Sigmoid colon (tissue), 4 donors: Measurements from ENCODE around the gene ZNF467.

ENCODE experiments used
- CTCF ChIP-seq, 4 experiments: fragments of 450-650 bp in 3 of 4; fragments of 200-600 bp in 1 of 4; IDR thresholded peaks; one replicate each; pipeline ENCODE4 v1.5.1; 2016 to 2019; ENCODE audit warnings: antibody characterized with exemption in 4 of 4, mild to moderate bottlenecking in 3 of 4, moderate library complexity in 2 of 4
- EP300 ChIP-seq, 4 donors: sonication (generic); formaldehyde crosslinking; IDR thresholded peaks; one replicate each; pipeline ENCODE4 v1.6.1; 2017; ENCODE audit warnings: antibody characterized with exemption in 4 of 4
- POLR2A ChIP-seq, 2 donors: fragments of 450-650 bp; IDR thresholded peaks; one replicate each; pipeline ENCODE4 v1.6.1; 2016; ENCODE audit warnings: antibody characterized with exemption in 2 of 2, mild to moderate bottlenecking in 2 of 2, moderate library complexity in 2 of 2
- POLR2AphosphoS5 ChIP-seq, 4 donors: sonication (generic); formaldehyde crosslinking; IDR thresholded peaks; one replicate each; pipeline ENCODE4 v1.6.1; 2017; ENCODE audit warnings: antibody characterized with exemption in 4 of 4

GRCh38 chr7:149765399-149766121 is 7.8 kb downstream of the ZNF467 start:
- TF ChIP-seq CTCF (IDR thresholded peaks at IDR 0.05): no peak
- no peak for TF ChIP-seq POLR2A (IDR thresholded peaks at IDR 0.05)
- TF ChIP-seq POLR2AphosphoS5 (IDR thresholded peaks at IDR 0.05): no peak
- no peak for TF ChIP-seq EP300 (IDR thresholded peaks at IDR 0.05)
